OCI-LY7 (cell line): Measurements from ENCODE around the gene ANKRD26.

Source experiments
- EZH2phosphoT487 ChIP-seq: fragments of 200-600 bp; sonication (generic); IDR thresholded peaks from 2 replicates; pipeline ENCODE4 v1.6.1; 2018; ENCODE audit warnings: low read depth, borderline replicate concordance, mild to moderate bottlenecking, mixed run types, antibody characterized with exemption, low read length, moderate library complexity, mixed read lengths
- TF ChIP-seq, protein P1 (sequence below): fragments of 200-600 bp; sonication (generic); conservative IDR thresholded peaks from 2 replicates; pipeline ENCODE4 v1.5.1; 2014; ENCODE audit warnings: mild to moderate bottlenecking, antibody characterized with exemption, low read length, moderate library complexity, mixed read lengths

GRCh38 chr10:27041196-27041595 is 59.1 kb downstream of the ANKRD26 start:
- TF ChIP-seq, protein P1, sequence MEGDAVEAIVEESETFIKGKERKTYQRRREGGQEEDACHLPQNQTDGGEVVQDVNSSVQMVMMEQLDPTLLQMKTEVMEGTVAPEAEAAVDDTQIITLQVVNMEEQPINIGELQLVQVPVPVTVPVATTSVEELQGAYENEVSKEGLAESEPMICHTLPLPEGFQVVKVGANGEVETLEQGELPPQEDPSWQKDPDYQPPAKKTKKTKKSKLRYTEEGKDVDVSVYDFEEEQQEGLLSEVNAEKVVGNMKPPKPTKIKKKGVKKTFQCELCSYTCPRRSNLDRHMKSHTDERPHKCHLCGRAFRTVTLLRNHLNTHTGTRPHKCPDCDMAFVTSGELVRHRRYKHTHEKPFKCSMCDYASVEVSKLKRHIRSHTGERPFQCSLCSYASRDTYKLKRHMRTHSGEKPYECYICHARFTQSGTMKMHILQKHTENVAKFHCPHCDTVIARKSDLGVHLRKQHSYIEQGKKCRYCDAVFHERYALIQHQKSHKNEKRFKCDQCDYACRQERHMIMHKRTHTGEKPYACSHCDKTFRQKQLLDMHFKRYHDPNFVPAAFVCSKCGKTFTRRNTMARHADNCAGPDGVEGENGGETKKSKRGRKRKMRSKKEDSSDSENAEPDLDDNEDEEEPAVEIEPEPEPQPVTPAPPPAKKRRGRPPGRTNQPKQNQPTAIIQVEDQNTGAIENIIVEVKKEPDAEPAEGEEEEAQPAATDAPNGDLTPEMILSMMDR, result no peak
- TF ChIP-seq EZH2phosphoT487, result no peak
